Umbilical cord (tissue), 2 donors: Measurements from ENCODE around the gene NCS1. TPM values are rescaled to one million over a fixed set of nuclear protein-coding genes. Genes with fewer than 3 reads are reported as not detected.

Experiments
- DNase-seq: peaks from one replicate; pipeline ENCODE4 v3.0.0-alpha.2; 2015; ENCODE audit warnings: low spot score
- total RNA-seq: library from RNA; depleted of rRNA; stranded (reverse); fragments of >200 nt; gene quantifications from one replicate; pipeline ENCODE4 v1.2.3, GENCODE V29; 2014; ENCODE audit warnings: low replicate concordance; ENCODE audit not compliant: insufficient read depth

Gene NCS1
- total RNA-seq, 1 donor from 2014 or later, result 49.6 TPM

DNA sequence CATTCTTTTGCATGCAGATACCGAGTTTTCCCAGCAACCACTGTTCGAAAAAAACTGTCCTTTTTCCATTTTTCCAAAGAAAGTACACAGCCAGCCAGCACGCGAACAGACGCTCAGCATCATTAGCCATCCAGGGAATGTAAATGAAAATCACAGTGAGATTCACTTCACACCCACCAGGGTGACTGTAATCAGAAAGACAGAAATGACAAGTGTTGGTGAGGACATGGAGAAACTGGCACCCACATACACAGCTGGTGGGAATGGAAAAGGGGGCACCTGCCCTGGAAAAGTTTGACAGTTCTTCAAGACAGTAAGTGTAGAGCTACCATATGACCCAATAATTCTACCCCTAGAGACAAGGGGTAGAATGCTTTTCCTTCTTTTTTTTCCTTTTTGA lies 25.0 kb upstream of the NCS1 start:
- no peak for DNase-seq

DNA sequence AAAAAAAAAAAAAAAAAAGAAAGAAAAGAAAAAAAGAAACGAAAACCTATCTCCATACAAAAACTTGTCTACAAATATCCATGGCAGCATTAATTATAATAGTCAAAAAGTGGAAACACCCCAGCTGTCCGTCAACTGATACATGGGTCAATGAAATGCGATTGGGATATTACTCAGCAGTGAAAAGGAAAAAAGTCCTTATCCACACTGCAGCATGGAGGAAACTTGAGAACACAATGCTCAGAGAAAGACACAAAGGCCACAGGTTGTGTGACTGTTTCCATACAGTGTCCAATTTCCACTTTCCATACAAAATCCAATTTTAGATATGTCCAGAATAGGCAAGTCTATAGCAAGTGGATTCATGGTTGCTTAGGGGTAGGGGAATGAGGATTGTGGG lies 24.3 kb upstream of the NCS1 start:
- DNase-seq, result no peak

DNA sequence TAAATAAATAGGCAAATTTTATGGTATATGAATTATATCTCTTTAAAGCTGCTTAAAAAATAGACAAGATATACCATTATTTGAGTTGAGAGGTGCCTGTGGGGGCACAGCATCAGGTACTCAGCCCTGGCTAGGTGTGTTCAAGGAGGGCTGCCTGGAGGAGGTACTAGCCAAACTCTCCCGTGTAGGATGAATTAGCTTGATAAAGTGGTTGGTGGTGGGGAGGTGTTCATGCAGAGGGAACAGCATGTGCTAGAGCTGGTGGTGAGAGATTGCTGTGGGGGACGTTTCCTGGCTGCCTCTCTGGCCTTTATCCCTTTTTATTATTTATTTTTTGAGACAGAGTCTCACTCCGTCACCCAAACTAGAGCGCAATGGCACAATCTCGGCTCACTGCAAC lies 23.2 kb upstream of the NCS1 start:
- no peak for DNase-seq

DNA sequence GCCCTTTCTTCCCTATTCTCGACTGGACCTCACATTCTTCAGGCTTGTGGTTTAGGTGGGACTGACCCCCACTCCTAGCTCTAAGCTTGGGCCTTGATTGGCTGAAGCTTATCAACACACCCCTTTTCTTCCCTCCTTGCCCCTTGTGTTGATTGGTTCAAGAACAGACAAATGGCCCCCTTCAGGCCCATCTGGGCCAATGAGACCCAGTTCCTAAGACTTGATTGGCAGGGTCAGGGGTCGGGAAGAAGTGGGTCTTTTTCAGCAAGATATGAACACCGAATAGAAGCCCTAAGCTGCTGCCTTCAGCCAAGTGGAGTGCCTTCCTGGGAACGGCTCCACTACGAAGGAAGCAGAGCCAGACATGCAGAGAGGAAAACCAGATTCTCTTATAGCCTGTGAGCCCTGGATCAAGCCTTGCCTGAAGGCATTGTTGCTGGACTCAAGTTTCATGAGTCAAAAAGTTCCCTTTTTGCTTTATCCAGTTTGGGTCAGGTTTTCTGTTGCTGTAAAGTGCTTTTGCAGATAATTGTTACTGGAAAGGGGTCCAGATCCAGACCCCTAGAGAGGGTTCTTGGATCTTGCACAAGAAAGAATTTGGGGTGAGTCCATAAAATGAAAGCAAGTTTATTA lies 22.4 kb upstream of the NCS1 start:
- no peak for DNase-seq

DNA sequence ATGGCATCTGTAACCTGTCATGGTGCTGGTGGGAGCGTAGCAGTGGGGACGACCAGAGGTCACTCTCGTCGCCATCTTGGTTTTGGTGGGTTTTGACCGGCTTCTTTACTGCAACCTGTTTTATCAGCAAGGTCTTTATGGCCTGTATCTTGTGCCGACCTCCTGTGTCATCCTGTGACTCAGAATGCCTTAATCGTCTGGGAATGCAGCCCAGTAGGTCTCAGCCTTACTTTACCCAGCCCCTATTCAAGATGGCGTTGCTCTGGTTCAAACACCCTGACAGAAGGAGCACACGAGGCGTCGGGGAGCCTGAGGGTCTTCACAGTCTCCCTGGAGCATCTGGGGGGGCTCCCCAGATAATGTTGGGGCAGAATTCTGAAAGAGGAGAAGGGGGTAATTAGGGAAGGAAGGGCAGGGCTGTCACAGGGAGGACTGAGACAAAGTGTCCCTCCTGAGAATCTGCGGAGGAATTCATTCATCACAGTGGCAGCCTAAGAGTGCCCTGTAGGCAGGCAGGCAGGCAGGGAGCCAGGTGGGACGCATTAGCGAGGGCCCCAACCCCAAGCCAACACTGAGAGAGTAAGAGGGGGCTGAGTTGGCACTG lies 21.3 kb upstream of the NCS1 start:
- no peak for DNase-seq

DNA sequence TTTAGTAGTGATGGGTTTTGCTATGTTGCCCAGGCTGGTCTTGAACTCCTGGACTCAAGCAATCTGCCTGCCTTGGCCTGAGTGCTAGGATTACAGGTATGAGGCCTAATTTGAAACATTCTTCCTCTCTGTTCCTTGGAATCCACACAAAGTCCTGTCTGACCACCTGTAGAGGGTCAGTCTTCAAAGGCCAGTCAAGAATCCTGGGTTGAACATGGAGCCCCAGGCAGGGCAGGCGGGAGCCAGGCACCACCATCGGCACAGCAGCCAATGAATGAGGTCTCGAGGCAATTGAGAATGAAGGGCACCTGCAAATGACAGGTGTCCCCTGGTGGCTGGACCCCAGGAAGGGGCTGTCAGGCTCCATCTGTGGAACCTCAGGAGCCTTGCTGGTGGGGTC lies 17.4 kb upstream of the NCS1 start:
- no peak for DNase-seq

DNA sequence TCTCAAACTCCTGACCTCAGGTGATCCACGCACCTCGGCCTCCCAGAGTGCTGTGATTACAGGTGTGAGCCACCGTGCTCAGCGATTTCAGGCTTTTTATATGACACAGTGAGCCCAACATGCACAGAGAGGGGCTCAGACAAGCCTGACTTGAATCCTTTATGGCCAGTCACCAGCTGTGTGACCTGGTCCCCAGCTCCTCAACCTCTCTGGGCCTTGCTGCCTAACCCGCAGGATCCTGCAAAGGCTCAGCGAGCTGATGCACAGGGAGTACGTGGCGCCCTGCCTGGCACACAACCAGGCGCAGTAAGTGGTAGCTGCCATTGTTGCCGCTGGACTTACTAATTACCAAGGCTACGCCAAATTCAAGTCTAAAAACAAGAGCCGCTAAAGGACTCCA lies 16.6 kb upstream of the NCS1 start:
- DNase-seq, result no peak

DNA sequence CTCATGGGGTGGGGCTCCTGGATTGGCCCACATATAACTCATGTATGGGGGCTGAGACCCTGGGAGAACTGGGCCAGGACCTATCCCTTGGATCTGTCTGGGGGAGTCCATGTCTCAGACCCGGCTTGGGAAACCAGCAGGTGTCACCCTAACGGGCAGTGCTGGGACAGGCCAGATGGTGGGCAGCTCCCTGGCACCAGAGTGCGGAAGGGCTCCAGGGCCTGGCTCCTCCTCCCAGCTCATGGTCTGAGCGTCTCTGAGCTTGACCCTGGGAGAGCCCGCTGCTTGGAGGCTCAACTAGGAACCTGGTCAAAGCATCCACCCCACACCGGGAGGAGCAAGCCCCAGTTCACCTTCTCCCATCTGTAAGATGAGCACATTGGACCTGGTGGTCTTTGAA lies 15.5 kb upstream of the NCS1 start:
- DNase-seq, result no peak

DNA sequence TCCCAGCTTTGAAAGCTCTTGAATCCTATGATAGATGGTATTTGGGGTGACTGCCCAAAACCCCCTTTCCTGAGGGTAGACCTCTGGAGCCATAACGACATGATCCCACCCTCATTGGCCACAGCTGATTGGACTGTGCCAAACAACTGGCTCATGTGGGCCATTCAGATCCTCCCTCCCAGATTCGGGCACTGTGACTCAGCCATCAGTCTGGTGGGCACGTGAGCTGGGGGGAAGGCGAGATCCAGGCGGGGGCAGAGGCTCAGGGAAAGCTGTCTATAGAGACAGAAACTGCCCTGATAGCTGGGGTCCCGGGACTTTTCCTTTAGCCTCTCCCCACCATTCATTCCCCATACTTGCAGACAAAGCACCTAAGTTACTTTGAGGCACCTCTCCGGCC lies 15.1 kb upstream of the NCS1 start:
- DNase-seq, result no peak

DNA sequence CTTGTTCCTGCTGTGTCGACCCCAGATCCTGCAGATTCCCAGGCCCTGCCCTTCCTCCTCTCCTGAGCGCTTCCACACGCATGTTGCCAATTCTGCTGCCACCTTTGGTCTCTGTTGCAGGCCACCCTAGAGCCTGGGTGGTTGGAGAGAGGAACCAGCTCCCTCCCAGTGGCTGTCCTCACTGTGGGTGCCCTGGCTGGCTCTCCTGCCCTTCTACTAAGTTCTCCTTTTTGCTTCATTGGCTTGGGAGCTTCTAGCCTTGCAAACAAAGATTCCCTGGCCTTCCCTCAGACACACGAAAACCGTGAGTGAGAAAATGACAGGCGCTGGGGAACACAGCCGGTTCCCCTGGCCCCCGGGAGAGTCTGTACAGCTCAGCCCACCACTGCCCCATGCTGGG lies 14.2 kb upstream of the NCS1 start:
- no peak for DNase-seq

DNA sequence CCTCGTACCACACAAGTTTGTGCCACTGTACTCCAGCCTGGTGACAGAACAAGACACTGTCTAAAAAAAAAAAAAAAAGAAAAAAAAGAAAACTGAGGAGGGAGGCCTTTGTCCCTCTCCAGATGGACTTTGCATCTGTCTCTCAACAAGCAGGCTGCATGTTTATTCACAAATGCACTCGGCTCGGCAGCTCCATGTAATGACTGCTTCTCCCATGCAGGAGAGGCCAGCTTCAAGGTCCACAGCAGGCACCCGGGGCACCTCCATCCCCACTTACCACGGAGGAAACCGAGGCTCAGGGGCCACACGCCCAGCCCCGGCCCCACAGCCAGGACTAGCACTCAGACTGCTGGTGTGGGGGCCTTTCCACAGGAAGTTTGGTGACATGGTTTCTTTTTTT lies 13.1 kb upstream of the NCS1 start:
- no peak for DNase-seq

DNA sequence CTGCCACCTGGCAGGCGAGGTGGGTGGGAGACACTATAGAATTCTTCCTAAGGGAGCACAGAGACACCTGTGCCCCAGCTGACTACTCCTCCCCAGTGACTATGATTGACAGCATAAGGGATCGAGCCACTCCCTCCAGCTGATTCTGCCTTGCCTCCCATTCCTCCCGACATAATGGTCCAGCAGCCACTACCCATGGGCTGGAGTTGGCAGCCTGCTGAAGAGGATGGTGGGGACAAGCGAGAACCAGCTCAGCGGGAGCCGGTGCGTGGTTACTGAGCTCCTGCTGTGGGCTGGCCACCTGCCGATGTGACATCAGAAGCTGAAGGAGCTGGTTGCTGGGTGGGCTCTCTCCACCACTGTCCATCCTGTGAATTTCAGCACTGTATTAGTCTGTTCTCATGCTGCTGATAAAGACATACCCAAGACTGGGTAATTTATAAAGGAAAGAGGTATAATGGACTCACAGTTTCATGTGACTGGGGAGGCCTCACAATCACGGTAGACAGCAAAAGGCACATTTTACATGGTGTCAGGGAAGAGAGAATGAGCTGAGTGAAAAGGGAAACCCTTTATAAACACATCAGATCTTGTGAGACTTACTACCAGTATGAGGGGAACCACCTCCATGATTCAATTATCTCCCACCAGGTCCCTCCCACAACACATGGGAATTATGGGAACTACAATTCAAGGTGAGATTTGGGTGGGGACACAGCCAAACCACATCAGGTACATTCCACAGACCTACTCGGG lies 12.1 kb upstream of the NCS1 start:
- DNase-seq, result no peak

DNA sequence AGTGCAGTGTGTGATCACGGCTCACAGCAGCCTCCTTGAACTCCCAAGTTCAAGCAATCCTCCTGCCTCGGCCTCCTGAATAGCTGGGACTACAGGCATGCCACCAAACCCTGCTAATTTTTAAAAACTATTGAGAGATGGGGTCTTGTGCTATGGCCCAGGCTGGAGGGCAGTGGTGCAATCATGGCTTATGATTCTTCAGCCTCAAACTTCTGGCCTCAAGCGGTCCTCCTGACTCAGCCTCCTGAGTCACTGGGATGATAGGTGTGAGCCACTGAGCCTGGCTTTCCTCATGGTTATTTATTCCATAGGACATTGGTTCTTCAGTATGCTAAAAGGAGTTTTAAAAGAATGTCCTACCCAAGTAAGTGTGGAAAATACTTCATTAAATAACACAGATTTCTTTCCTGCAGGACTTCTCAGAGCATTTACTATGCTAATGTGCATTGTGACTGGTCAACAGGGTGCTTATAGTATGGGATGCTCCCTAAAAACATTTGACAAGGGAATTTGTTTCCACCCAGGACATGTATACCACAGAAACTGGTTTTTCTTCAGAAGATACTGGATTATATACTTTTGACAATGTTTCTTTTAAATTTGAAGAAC lies 11.2 kb upstream of the NCS1 start:
- DNase-seq, result no peak

DNA sequence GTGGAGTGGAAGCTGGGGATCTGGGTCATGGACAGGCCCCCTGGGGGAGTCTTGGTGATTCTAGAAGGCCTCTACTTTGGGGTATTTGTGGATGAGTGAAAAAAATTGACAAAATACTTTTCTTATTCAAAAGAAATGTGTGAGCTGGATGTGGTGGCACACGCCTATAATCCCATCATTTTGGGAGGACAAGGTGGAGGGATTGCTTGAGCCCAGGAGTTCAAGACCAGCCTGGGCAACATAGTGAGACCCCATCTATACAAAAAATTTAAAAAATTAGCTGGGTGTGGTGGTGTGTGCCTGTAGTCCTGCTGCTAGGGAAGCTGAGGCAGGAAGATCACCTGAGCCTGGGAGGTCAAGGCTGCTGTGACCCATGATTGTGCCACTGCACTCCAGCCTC lies 6.6 kb upstream of the NCS1 start:
- DNase-seq, result no peak

DNA sequence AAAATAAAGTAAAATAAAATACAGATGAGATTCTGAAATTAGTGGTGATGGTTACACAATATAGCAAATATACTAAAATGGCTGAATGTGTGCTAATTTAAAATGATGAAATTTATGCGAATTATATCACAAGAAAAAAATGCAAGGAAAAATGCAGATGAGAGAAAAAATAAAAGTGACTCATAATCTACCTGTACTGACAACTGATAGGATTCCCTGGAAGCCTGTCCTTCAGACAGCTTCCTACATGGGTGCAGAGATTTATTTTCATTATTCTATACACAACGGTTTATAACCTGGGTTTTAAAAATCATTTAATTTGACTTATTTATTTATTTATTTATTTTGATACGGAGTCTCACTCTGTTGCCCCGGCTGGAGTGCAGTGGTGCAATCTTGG lies 5.8 kb upstream of the NCS1 start:
- DNase-seq, result no peak

DNA sequence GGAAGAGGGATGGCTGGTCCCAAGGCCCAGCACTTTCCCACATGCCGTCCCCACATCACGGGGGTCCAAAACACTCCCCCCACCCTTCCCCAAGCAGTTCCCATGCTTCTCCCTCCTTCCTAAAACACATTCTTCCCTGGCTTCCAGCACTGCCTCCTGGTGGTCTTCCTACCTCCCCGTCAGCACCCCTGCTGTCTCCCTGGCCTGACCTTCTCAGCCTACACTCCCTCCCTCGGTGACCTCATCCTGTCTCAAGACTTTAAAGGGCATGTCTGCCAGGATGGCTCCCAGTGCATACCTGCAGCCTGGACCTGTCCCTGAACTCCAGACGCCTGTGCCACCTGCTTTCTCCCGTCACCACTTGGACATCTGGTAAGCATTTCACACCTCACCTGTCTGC lies 4.3 kb upstream of the NCS1 start:
- no peak for DNase-seq

DNA sequence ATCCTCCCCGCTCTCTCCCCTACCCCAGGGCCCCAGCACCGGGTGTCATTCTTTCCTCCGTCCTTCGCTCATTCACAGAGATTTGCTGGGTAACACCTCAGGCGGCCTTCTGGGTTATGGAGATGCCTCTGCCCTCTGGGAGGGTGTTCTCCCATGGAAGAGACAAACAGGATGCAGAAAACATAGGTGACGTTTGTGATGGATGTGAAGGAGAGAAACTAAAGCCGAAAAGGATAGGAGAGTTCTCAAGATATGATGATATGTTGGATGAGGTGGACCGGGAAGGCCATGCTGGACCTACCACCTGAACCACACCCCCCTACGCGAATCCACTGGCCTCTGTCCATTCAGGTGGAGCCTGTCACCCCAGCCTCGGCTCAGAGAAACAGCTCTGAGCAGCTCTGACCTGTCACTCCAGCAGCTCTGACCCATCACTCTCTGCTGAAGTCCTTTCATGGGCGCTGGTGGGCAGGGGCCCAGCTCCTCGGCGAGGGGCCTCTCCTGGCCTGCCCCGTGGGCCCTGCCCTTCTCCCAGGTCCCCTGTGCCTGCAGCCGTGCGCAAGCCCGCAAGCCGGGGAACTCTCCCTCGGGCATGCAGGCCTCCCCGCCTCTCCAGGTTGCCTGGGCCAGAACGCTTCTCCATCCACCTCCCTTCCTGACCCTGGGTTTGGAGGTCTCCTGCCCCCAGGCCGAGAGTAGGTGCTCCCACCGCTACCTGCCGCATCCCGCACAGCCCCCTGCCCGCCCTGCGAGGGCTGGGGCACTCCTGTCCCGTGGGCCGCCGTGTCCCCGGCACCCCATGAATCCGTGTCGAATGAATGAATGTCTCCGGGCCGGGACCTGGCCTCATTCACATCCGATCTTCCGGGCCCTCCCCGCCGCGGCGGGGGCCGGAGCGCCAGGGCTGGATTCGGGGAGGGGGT lies 717 bp upstream of the NCS1 start:
- no peak for DNase-seq

DNA sequence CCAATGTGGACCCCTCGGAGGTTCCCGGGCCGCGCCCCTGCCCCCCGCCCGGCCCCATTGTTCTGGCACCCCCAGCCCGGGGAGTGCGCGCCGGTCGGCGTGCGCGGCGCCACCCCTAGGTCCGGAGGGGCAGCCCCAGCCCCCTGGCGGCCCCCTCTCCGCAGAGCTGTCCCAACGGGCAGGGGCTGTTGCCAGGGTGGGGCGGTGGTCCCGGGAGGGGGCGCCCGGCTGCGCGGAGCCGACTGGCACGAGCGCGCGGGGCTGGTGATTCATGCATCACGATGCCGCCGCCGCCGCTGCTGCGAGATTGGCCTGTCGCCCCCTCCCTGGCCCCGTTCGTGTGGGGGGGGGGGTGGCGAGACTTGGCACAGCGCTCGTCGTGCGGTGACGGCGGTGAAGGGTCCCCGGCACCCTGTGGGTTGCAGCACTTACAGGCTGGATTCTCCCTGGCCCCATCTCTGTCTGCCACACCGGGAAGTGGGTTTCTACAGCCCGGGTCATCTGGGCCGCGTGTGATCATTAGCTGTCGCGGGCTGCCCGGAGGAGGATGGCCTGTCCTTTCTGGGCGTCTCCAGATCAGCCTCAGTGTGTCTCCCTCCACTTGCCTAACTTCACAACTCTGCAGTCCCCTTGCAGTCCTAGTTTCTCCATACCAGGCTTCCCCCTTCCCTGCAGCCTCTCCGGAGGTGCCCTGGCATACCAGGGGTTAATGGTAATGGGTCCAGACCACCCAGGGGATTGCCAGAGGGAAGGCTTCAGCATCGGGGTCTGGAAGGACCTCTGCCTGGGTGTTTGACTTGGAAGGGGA lies 858 bp downstream of the NCS1 start:
- no peak for DNase-seq

DNA sequence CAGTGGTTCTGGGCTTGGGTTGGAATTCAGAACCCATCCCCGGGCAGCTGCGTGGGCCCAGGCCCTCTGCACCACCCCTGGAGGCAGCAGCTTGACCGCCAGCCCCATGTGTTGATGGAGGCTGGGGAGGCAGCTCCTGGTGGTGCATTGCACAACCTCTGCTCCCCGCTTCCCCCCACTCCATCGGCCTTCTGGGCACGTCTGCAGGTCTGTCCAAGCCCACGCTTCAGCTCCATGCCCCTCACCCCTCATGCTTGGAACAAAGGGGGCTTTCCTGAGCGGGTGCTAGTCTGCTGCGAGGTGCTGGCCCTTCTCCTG lies 1.4 kb downstream of the NCS1 start:
- no peak for DNase-seq

DNA sequence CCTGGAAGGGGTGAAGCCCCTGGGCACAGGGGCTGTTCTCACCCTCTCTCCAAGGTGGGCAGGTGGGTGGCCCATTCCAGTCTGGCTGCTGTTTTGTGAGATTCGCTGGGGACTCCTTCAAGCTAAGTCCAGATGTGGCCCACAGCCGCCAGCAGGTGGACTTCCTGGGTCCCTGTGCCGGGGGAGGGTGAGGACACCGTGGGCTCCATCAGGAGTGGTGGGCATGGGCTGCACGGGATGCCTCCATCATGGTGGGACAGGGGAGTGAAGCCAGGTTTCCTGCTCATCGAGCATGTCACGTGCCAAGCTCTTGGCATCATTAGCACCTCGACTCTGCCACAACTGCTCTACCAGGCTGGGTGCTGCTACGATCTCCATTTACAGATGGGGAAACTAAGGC lies 1.8 kb downstream of the NCS1 start:
- no peak for DNase-seq

DNA sequence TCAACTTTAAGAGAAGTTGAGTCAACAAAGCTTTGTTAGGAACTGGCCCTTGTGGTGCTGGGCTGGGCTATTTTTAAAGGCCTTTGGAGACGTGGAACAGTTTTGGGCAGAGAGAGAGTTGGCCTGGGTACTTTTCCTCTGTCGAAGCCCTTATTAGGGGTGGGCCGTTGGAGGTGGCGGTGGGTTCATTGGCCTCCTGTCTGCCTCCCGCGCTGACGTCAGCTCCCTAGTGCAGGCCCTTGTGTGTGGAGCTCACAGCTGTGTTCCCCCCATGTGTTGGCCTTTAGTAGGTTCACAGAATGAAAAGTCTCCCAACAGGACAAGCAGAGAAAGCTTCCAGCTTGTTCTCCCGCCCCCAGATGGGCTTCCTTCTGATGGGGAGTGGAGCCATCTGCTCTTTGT lies 2.7 kb downstream of the NCS1 start:
- DNase-seq, result no peak
